Duodenal mucosa (tissue), 2 donors: Measurements from ENCODE around the gene ARL3.

Source experiments
- H3K27ac ChIP-seq: one replicate; pipeline ENCODE4 v1.7.0; 2013; ENCODE audit warnings: low read depth, low read length
- H3K27me3 ChIP-seq, 2 donors: one replicate each; pipeline ENCODE4 v1.7.0; 2013; ENCODE audit warnings: low read length in 2 of 2, control low read depth in 1 of 2; ENCODE audit not compliant: insufficient read depth in 2 of 2, control insufficient read depth in 1 of 2
- H3K36me3 ChIP-seq, 2 donors: one replicate each; pipeline ENCODE4 v1.7.0; 2013; ENCODE audit warnings: low read length in 2 of 2, control low read depth in 1 of 2; ENCODE audit not compliant: insufficient read depth in 2 of 2, control insufficient read depth in 1 of 2
- H3K4me1 ChIP-seq, 2 donors: one replicate each; pipeline ENCODE4 v1.7.0; 2013; ENCODE audit warnings: low read length in 2 of 2, control low read depth in 1 of 2; ENCODE audit not compliant: insufficient read depth in 2 of 2, control insufficient read depth in 1 of 2
- H3K4me3 ChIP-seq, 2 donors: one replicate each; pipeline ENCODE4 v1.7.0; 2013; ENCODE audit warnings: low read length in 2 of 2, low read depth in 1 of 2
- H3K9ac ChIP-seq, 2 donors: one replicate each; pipeline ENCODE4 v1.7.0; 2013; ENCODE audit warnings: low read length in 2 of 2, low read depth in 1 of 2
- H3K9me3 ChIP-seq, 2 donors: one replicate each; pipeline ENCODE4 v1.7.0; 2013; ENCODE audit warnings: low read length in 2 of 2, control low read depth in 1 of 2; ENCODE audit not compliant: control insufficient read depth in 1 of 2

Gene ARL3

DNA sequence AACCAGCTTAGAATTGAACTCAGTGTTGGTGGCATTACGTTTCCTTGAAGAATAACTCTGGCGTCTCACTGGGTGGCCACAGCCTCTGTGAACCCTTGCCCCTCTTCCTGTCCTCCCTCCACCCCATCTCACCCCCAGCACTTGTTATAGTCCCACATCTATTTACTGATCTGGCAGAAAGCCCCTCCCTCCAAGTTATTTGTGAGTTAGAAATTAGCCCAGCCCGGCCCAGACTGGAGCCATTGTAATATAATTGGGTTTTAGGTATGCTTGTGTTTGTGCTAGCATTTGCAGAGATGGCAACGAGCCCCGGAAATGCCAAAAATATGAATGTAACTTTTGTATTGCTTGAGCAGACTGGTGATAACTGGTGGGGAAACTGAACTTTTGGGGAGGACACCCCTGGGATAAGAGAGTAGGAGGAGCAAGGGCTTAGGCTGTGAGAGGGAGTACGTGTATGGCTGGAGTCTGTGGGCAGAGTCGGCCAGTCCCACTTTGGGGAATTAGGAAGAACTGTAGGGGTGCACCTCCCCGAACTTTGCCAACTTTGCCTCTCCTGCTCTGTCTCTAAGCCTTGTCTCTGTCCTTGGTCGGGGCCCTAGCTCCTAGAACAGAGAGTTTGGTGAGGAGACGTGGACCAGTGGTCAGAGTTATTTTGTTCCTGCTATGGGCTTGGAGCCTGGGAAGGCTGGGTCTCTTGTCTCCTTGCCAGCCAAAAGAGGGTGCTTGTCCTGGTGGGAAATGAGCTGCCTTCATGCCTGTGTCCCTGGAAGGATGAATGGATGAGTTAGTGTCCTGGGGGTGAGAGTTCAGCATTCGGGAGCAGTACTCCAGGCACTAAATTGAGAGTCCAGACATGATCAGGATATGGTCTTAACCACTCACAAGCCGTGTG lies 89.2 kb downstream of the ARL3 start:
- H3K4me1 ChIP-seq: peaks cover 18 to 25% of the 10 kb centered on the region in 2 donors
- H3K9me3 ChIP-seq: no peaks in the 10 kb centered on the region
- H3K27me3 ChIP-seq: no peaks in the 10 kb centered on the region
- H3K27ac ChIP-seq: no peak overlapping the region
- H3K36me3 ChIP-seq: peaks cover 0 to 8% of the 10 kb centered on the region in 2 donors
- no peak overlapping the region for H3K4me3 ChIP-seq
- no peak overlapping the region for H3K9ac ChIP-seq

DNA sequence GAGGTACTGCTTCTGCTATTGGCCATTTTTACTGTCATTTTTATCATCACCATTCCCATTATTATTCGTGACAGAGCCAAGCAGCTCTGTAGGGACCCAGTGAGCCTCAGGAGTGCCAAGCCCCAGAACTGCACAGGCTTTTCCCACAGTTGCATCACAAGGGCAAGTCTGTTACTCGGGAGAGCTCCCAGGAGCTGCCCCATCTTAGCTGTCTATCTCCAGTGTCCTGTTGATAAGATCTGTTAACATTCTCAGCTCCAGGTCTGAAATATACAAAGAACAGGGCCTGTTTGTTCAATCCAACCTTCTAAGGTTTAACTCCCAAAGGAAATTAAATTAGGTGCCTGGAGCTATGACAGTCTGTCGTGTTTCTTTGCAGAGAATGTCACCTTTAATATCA lies 90.1 kb downstream of the ARL3 start:
- Histone ChIP-seq H3K9me3 (no peaks in the 10 kb centered on the region), H3K36me3 (peaks cover 0 to 8% of the 10 kb centered on the region in 2 donors), H3K27me3 (no peaks in the 10 kb centered on the region), H3K27ac (no peak overlapping the region), H3K9ac (no peak overlapping the region), H3K4me3 (no peak overlapping the region), H3K4me1 (peaks cover 27 to 34% of the 10 kb centered on the region in 2 donors)
